Measurements from ENCODE around the gene KSR2.

DNA sequence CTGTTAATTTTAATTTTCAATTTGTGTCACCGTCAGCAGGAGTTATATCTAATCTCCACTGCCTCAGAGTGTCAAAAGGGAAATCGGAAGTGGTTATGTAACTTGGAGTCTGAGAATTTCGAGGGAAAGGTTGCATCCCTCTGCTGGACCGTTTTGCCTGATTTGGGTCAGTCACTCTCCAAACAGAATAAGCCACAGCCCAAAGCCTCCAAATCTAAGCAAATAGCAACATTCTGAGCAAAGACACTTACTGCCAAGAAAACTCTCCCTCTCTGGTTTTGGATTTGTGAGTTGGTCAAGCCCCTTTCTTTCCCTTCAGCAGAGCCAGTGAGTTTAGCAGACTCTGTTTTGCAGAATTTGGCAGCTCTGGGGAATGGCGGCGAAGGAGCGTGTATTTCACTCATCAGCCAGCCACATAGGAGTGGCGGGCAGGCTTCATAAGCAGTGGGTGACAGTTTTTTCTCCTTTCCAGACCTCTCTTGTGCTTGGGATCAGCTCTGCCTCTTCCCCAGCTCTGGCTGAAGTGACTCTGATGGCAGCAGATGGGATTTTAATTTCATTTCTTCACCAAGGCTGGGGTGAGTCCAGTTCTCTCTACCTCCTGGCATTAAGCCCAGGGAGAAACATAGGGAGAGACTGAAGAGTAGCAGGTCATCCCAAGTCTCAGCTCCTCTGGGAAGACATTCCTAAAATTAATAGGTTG is 388.6 kb downstream of the KSR2 start:
- TF ChIP-seq, protein P1, sequence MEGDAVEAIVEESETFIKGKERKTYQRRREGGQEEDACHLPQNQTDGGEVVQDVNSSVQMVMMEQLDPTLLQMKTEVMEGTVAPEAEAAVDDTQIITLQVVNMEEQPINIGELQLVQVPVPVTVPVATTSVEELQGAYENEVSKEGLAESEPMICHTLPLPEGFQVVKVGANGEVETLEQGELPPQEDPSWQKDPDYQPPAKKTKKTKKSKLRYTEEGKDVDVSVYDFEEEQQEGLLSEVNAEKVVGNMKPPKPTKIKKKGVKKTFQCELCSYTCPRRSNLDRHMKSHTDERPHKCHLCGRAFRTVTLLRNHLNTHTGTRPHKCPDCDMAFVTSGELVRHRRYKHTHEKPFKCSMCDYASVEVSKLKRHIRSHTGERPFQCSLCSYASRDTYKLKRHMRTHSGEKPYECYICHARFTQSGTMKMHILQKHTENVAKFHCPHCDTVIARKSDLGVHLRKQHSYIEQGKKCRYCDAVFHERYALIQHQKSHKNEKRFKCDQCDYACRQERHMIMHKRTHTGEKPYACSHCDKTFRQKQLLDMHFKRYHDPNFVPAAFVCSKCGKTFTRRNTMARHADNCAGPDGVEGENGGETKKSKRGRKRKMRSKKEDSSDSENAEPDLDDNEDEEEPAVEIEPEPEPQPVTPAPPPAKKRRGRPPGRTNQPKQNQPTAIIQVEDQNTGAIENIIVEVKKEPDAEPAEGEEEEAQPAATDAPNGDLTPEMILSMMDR (conservative IDR thresholded peaks at IDR 0.05), result no peak
- TF ChIP-seq EZH2 (IDR thresholded peaks at IDR 0.05; ENCODE audit: low read depth), result no peak
